Measurements from ENCODE around the gene FAM210B.
A peak's percentile ranks its signal among the peaks of the same experiment; 100 is the strongest.
"Not testable (repeated sequence)": the region's sequence is repeated elsewhere in the genome, so short reads cannot be mapped to it uniquely, and the experiment has no call there.

Gene FAM210B

DNA sequence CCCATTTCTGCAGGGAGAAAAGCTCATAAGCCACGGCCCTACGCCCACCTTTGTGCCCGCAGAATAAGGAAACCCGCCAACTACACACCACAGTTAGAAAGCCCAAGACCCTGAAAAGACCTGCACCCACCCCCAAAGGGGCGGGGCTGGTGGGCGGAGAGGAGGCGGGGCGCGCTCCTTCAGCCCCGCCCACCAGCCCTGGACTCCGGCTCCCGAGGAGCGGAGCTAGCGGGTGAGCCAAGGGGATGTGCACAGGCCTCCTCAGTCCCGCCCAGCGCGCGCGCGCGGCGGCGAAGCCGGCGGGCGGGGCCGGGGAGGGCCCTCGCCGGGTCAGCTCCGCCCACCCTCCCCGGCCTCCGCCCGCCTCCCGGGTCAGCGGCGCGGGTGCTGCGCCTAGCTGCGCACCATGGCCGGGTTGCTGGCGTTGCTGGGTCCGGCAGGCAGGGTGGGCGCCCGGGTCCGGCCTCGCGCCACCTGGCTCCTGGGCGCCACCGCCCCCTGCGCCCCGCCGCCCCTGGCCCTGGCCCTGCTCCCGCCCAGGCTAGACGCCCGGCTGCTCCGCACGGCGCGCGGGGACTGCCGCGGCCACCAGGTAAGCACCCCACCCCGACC lies at the start of gene FAM210B:
Gene FAM210B (plus strand): TSS at position 375 of the 612 bp plus-strand sequence. CDS start 32 bp downstream, at position 407.
- peak; percentile 34 for DNase-seq (ENCODE audit: low read depth)

DNA sequence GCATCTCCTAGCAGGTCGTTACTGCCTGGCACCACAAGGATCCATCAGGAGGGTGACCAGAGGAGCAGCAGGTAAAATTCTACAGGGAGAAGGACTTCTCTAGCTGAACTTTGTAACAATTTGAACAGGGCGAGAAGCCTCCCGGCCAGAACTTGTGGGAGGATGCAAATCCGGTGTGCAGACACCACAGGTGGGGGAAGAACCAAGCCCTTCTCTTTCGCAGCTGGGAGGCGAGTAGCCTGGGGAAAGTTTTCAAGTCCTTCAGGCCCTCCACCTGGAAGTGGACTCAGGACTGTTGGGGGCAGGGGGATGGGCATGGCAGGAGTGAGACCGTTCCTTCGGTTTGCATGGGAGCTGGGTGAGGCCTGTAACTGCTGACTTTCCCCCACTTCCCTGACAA lies 42.7 kb upstream of the FAM210B start:
- no peak for DNase-seq (ENCODE audit: low read depth)

DNA sequence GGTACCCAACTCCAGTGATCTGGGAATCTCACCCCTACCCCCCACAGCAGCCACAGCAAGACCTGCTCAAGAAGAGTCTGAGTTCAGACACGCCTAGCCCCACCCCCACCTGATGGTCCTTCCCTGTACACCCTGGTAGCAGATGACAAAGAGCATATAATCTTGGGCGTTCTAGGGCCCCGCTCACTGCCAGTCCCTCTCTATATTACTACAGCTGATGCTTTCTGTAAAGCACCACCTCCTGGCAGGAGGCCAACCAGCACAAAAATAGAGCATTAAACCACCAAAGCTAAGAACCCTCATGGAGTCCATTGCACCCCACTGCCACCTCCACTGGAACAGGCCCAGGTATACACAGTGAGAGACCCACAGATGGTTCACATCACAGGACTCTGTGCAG lies 42.3 kb upstream of the FAM210B start:
- DNase-seq (ENCODE audit: low read depth), result no peak

- DNase-seq (ENCODE audit: low read depth), result peak; percentile 20
Measured at GRCh38 chr20:56322681-56323080, 36.1 kb upstream of the FAM210B start.

GRCh38 chr20:56323206-56323605 lies 35.6 kb upstream of the FAM210B start:
- no peak for DNase-seq (ENCODE audit: low read depth)

DNA sequence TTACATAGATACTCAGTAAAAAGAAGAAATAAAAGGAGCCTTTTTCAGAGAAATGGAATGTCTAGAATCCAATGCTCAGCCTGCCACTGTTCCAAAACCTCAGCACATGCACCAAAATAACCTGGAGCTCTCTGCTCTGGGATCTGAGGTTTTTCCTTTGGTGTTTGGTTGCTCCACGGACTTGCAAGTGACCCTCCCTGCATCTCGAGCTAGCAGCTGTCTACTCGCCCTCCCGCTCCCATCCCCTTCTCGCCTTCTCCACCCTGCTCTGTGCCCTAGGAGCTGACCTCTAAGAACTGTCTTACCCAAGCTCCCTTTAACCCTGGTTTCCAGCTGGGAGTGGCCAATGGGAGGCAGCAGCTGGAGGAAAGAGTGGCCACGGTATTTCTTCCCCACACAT lies 35.1 kb upstream of the FAM210B start:
- DNase-seq (ENCODE audit: low read depth), result no peak

DNA sequence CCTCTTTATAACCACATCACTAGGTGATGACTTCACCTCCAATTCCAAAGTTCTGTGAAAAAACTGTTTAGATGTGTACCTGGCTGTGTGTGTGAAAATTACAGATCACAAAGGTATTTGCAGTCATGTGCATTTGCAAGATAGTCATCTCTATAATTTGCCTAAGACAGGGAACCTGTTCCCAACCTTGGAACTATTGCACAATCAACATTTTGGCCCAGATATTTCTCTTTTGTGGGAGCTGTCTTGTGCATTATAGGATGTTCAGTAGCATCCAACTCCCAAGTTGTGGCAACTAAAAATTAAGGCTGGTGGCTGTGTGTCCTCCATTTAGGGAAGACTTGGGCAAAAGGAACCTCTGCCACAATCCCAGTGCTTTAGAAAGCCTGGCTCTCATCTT lies 34.0 kb upstream of the FAM210B start:
- no peak for DNase-seq (ENCODE audit: low read depth)

DNA sequence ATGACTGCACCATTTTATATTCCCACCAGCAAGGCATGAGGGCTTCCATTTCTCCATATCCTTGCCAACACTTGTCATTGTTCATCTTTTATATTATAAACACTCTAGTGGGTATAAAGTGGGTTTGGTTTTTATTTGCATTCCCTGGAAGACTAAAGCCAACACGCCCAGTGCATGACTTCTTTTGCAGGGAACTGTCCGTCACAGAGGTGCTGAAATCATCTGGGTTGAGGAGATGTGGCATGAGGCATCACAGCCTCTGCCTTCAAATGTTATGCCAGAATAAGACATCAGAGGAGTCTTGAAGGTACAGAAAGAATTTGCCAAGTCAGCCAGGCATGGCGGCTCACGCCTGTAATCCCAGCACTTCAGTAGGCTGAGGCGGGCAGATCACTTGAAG lies 29.9 kb upstream of the FAM210B start:
- no peak for DNase-seq (ENCODE audit: low read depth)

DNA sequence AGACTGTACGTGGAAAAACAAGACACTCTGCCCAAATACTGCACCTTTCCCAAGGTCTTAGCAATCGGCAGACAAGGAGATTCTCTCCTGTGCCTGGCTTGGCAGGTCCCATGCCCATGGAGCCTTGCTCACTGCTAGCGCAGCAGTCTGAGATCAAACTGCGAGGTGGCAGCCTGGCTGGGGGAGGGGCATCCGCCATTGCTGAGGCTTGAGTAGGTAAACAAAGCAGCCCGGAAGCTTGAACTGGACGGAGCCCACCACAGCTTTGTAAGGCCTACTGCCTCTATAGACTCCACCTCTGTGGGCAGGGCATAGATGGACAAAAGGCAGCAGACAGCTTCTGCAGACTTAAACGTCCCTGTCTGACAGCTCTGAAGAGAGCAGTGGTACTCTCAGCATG lies 22.1 kb upstream of the FAM210B start:
- not testable (repeated sequence) for DNase-seq (ENCODE audit: low read depth)

DNA sequence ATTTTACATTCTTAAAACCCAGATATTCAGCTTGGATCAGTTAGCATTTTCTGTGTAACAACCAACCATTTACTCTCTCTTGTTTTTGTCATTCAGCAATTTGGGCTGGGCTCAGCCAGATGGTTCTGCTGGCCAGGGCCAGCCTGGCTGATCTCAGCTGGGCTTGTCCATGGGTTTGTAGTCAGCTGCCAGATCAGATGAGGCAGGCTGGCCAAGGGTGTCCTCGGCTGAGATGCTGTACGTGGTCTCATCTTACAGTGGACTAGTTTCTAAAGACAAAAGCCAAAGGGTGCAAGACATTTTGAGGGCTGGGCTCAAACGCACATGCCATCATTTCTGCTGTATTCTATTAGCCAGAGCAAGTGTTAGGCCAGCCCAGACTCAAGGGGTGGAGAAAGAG lies 16.0 kb upstream of the FAM210B start:
- DNase-seq (ENCODE audit: low read depth), result no peak

DNA sequence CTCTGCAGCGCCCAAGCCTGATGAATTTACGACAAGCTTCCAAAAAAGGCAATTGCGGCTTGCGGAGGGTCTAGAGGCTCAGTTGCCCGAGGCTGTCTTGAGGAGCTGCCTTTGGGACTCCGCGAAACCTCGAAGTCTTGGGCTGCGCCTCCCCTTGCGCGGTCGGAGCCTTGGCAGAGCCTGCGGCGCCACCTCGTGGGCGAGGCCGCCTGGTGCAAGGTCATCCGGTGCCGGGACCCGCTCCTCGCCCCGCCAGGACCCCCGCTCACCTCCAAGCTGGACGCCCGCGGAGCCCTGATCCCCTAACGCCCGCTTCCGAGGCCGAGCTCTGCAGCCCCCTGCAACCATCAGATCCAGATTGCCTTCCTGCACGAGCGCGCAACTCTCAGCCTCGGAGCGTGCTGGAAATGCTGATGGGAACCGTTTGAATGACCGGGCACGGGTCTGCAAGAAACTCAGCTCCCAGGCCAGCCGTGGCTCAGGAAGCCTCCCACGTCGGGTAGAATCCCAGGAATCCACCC lies 14.9 kb upstream of the FAM210B start:
- no peak for DNase-seq (ENCODE audit: low read depth)

- no peak for DNase-seq (ENCODE audit: low read depth)
Measured at GRCh38 chr20:56345911-56346310, 12.9 kb upstream of the FAM210B start.

GRCh38 chr20:56347628-56348304 lies 11.0 kb upstream of the FAM210B start:
- DNase-seq (ENCODE audit: low read depth), result no peak

DNA sequence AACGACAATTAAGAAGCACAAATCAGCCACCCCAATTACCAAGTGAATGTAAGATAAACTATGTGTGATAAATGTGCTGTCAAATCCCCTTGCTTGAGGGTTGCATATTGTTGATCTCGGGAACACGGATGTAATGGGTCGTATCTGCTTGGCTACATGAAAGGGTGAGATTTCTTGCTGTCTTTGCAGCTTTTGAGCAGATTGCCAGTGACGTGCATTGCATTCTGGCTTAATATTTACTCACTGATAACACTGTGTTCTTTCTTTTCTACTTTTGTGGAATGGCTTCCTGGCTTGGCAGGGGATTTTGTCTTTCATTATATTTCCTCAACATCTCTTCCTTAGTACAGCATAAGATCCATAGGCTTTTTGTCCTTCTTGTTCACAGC lies 10.5 kb upstream of the FAM210B start:
- no peak for DNase-seq (ENCODE audit: low read depth)

DNA sequence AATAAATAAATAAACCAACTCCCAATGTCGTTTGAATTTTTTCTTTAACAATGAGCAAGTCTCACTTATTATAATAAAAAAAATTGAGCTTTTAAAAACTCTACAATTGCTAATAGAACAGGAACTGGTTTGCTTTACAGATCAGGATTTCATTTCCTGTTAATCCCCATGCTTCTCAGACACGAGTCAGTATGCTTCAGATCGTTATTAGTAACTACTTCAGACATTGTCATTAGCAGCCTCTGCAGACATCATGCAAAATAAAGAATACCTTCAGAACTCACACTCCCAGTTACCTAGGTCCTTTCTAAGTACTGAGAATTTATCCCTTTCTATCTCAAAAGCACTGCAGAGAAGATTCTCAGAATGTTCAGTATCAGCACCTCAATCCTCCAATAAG lies 10.0 kb upstream of the FAM210B start:
- DNase-seq (ENCODE audit: low read depth), result no peak

DNA sequence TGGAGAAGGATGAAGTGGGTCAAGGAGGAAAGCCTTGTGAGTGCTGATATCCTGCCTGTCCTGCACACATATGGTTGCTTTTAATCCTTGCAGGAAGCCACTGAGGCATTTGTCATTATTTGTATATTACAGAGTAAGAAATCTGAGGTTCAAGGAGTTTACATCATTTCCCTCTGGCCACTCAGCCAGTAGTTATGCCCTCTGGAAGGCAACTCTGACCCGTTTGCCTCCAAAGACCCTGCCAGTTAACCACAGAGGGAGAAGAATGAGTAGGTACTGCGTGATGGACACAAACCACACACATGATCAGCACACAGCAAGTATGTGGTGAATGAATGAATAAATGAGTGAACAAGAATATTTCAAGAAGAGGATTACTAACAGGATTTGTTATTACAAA lies 7.9 kb upstream of the FAM210B start:
- peak; percentile 46 for DNase-seq (ENCODE audit: low read depth)

DNA sequence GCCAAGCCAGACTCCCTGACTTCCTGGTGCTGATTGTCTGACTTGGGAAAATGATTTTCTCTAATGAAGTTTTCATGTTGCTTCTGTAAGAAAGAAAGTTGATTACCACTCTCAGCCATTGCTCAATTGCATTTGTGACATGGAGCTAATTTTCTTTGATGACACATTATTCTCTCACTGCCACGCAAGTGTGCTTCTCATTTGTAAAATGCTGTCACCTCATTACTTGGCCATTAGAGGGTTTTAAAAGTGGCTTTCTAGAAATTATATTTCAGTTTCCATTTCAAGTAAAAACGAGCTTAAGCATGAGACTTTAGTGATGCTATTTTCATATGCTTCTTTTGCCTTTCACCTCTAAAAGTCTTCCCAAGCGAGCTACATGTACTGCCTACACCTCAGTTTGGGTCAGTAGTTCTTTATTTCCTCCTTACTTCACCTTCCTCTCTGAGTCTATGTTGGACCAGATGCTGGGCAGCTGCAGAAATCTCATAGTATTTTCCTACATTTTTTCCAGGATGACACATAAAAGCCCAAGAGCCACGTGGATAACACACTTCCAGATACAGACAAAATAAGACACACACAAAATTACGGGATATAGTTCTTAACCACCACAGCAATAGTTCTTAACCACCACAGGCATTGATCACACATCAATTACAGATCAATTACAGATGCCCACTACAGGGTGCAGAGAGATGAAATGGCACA lies 6.3 kb upstream of the FAM210B start:
- DNase-seq (ENCODE audit: low read depth), result peak; percentile 11

GRCh38 chr20:56353356-56353755 lies 5.4 kb upstream of the FAM210B start:
- DNase-seq (ENCODE audit: low read depth), result no peak

- DNase-seq (ENCODE audit: low read depth), result peak; percentile 21
Measured at GRCh38 chr20:56358070-56358469, 704 bp upstream of the FAM210B start.

- peak; percentile 29 for DNase-seq (ENCODE audit: low read depth)
Measured at GRCh38 chr20:56359212-56360132, 698 bp downstream of the FAM210B start.

DNA sequence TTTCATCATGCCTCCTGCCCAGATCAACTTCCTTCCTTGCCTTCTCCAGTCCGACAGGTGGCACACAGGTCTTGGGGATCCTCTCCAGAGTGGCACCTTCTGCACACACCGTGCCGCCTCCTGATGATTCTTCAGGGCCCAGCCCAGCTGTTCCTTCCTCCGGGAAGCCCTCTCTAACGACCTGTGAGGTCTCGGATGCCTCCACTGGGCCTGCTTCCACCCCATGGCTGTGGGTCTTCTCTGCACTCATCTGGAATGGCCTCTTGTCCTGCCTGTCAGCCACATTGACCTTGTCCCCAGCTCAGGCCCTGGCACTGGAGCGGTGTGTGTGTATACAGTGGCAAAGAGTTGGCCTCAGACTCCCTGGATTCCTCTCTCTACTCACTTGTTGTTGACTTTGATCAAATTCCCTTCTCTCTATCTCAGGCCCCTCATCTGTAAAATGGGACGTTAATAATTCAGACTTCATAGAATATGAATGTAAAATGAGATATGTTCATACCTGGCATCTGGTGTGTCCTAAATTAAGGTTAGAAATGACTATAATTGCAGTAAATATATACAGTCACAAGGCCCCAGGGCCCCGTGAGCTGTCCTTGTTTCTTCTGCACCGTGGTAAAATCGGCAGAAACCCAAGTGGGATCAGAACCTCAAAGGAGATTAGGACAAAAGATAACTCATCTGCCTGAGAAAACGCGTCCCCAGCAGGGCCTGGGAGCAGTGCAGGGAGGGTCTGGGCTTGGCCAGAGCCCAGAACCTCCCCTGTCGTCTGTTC lies 1.5 kb downstream of the FAM210B start:
- DNase-seq (ENCODE audit: low read depth), result no peak

GRCh38 chr20:56360908-56361205 lies 2.1 kb downstream of the FAM210B start:
- no peak for DNase-seq (ENCODE audit: low read depth)
